K562 (cell line): Measurements from ENCODE around the gene CD164L2. TPM values are rescaled to one million over a fixed set of nuclear protein-coding genes. Genes with fewer than 3 reads are reported as not detected.

ENCODE experiments used
- ATF3 ChIP-seq, 2 experiments: fragments of 450-650 bp in 1 of 2; sonication (generic) in 1 of 2; formaldehyde crosslinking in 1 of 2; IDR thresholded peaks in 1 of 2; conservative IDR thresholded peaks in 1 of 2; 2 replicates each; pipeline versions ENCODE4 v1.6.1 to v1.8.1; 2016 to 2023; ENCODE audit warnings: mild to moderate bottlenecking in 2 of 2, moderate library complexity in 2 of 2, inconsistent platforms in 1 of 2, missing genetic modification reagents in 1 of 2
- CCAR2 ChIP-seq: fragments of 200-400 bp; formaldehyde crosslinking; IDR thresholded peaks from 2 replicates; pipeline ENCODE4 v1.6.1; 2017; ENCODE audit warnings: mild to moderate bottlenecking, low read depth, low read length
- CREB1 ChIP-seq, 2 experiments: sonication (generic) in 1 of 2; formaldehyde crosslinking in 1 of 2; IDR thresholded peaks; 2 replicates each; pipeline versions ENCODE4 v1.6.1 to v1.8.0; 2012 to 2022; ENCODE audit warnings: inconsistent platforms in 1 of 2, mild to moderate bottlenecking in 1 of 2, missing genetic modification reagents in 1 of 2, moderate library complexity in 1 of 2
- DPF2 ChIP-seq: fragments of 450-650 bp; IDR thresholded peaks from 2 replicates; pipeline ENCODE4 v1.6.1; 2016
- FOXO4 ChIP-seq: fragments of 450-650 bp; formaldehyde crosslinking; IDR thresholded peaks from 2 replicates; pipeline ENCODE4 v1.4.0; 2020; ENCODE audit warnings: mild to moderate bottlenecking, moderate library complexity
- GTF2A2 ChIP-seq: IDR thresholded peaks from 2 replicates; pipeline ENCODE4 v1.6.1; 2016; ENCODE audit warnings: mild to moderate bottlenecking, missing genetic modification characterization, missing compliant biosample characterization
- KLF10 ChIP-seq: fragments of 250-450 bp; sonication (Bioruptor Pico); IDR thresholded peaks from 2 replicates; pipeline ENCODE4 v1.6.1; 2021; ENCODE audit warnings: matching md5 sums
- MAFK ChIP-seq: IDR thresholded peaks from 2 replicates; pipeline ENCODE4 v1.6.1; 2011; ENCODE audit warnings: low read length, improper control_type of control experiment
- MAX ChIP-seq: sonication (generic); formaldehyde crosslinking; IDR thresholded peaks from 2 replicates; pipeline ENCODE4 v1.9.0; 2022; ENCODE audit warnings: mild to moderate bottlenecking, missing genetic modification reagents
- MBD2 ChIP-seq: sonication (generic); IDR thresholded peaks from 2 replicates; pipeline ENCODE4 v1.6.1; 2016; ENCODE audit warnings: low read depth, borderline replicate concordance
- MITF ChIP-seq: IDR thresholded peaks from 2 replicates; pipeline ENCODE4 v1.6.1; 2014; ENCODE audit warnings: antibody characterized with exemption
- NFIC ChIP-seq: fragments of 450-650 bp; IDR thresholded peaks from 2 replicates; pipeline ENCODE4 v1.6.1; 2017; ENCODE audit warnings: mild to moderate bottlenecking, inconsistent platforms
- NONO ChIP-seq, 2 experiments: fragments of 200-400 bp in 1 of 2; fragments of 450-650 bp in 1 of 2; formaldehyde crosslinking in 1 of 2; IDR thresholded peaks; 2 replicates each; pipeline ENCODE4 v1.6.1; 2017; ENCODE audit warnings: low read depth in 2 of 2, mild to moderate bottlenecking in 2 of 2, moderate library complexity in 2 of 2, low read length in 1 of 2
- RHOXF2B ChIP-seq: fragments of 250-450 bp; sonication (Bioruptor Pico); conservative IDR thresholded peaks from 2 replicates; pipeline ENCODE4 v1.5.1; 2021
- SRSF1 ChIP-seq: fragments of 200-400 bp; formaldehyde crosslinking; IDR thresholded peaks from 2 replicates; pipeline ENCODE4 v1.6.1; 2017; ENCODE audit warnings: mild to moderate bottlenecking, low read depth, low read length, moderate library complexity
- ZNF197 ChIP-seq: fragments of 200-800 bp; sonication (Bioruptor generic); IDR thresholded peaks from 2 replicates; pipeline ENCODE4 v1.6.1; 2016; ENCODE audit warnings: low read depth, missing genetic modification characterization, missing compliant biosample characterization
- ZNF395 ChIP-seq: fragments of 200-800 bp; sonication (Bioruptor generic); IDR thresholded peaks from 2 replicates; pipeline ENCODE4 v1.6.1; 2017; ENCODE audit warnings: missing genetic modification characterization, missing compliant biosample characterization
- ZNF639 ChIP-seq, 2 experiments: fragments of 200-800 bp in 1 of 2; sonication (Bioruptor generic) in 1 of 2; sonication (generic) in 1 of 2; formaldehyde crosslinking in 1 of 2; IDR thresholded peaks in 1 of 2; conservative IDR thresholded peaks in 1 of 2; 2 replicates each; pipeline versions ENCODE4 v1.5.0 to v1.6.1; 2016 to 2020; ENCODE audit warnings: missing compliant biosample characterization in 1 of 2, missing genetic modification characterization in 1 of 2, missing genetic modification reagents in 1 of 2
- ZNF668 ChIP-seq: fragments of 250-450 bp; sonication (Bioruptor Pico); IDR thresholded peaks from 2 replicates; pipeline ENCODE4 v1.8.0; 2022; ENCODE audit warnings: mild to moderate bottlenecking, inconsistent platforms
- ZNF764 ChIP-seq: fragments of 250-450 bp; sonication (Bioruptor Pico); IDR thresholded peaks from 2 replicates; pipeline ENCODE4 v1.4.0; 2020; ENCODE audit warnings: low read depth, mild to moderate bottlenecking, moderate library complexity
- polyA plus RNA-seq, 8 experiments: library from polyadenylated mRNA; depleted of rRNA in 4 of 8; stranded (reverse) in 5 of 8; unstranded in 3 of 8; fragments of >200 nt; fragmentation: Nextera tagmentation in 2 of 8; fragmentation: Illumina TruSeq in 1 of 8; extraction: Ambion mirVana in 2 of 8; extraction: Trizol in 1 of 8; gene quantifications; 2 replicates each; pipeline versions ENCODE4 v1.2.1 to v1.2.3, GENCODE V29; 2011 to 2014; ENCODE audit warnings: inconsistent platforms in 1 of 8, missing spikeins in 1 of 8
- total RNA-seq, 7 experiments: library from RNA; depleted of rRNA in 6 of 7; stranded (reverse); fragments of >200 nt in 6 of 7; fragmentation: Illumina TruSeq in 2 of 7; extraction: Trizol in 2 of 7; gene quantifications; 2 replicates each; pipeline versions ENCODE4 v1.2.1 to v1.2.3, GENCODE V29; 2011 to 2021; ENCODE audit warnings: low replicate concordance in 1 of 7

CD164L2 gene
- total and polyA plus RNA-seq, 9 of the 15 experiments (the other 6 are each of a cell fraction or from before 2014, with no cell fraction given): 0.08 to 0.92 (median 0.38) TPM; not detected in 1

GRCh38 chr1:27428316-27429028 is 45.3 kb upstream of the CD164L2 start (continued):
- TF ChIP-seq ZNF639 (CRISPR knock-in tag; conservative IDR thresholded peaks at IDR 0.05 in 1 of 2, IDR thresholded peaks at IDR 0.05 in 1 of 2) (peak in 1 of 2 experiments; percentile 73; a peak in 2 of 4 replicates), ATF3 (IDR thresholded peaks at IDR 0.05) (no peak), ATF3 (CRISPR knock-in tag; conservative IDR thresholded peaks at IDR 0.05) (no peak), CCAR2 (no peak), NFIC (peak; percentile 57; the same call in 1 of the 2 replicates), DPF2 (peak; percentile 95), SRSF1 (no peak), MAFK (peak; percentile 91), MAX (CRISPR knock-in tag) (peak; percentile 46; the same call in 1 of the 2 replicates), ZNF764 (CRISPR knock-in tag) (no peak), FOXO4 (CRISPR knock-in tag) (no peak), NONO (IDR thresholded peaks at IDR 0.05; ENCODE audit: low read depth in 2 of 2, low read length in 1 of 2) (no peak), KLF10 (CRISPR knock-in tag) (no peak), ZNF395 (CRISPR knock-in tag) (0 out of 2 replicates have a peak, but pooled peaks have one; percentile 64), MITF (no peak), GTF2A2 (tag) (no peak), CREB1 (IDR thresholded peaks at IDR 0.05) (peak; percentile 37; the same call in 1 of the 2 replicates), CREB1 (CRISPR knock-in tag; IDR thresholded peaks at IDR 0.05) (no peak), MBD2 (no peak), RHOXF2B (CRISPR knock-in tag) (no peak), ZNF668 (no peak), ZNF197 (CRISPR knock-in tag) (no peak)
